Activated CD4-positive, alpha-beta T cell treated with anti-CD3 and anti-CD28 coated beads for 1 hour (primary cell): Measurements from ENCODE around the gene NFIA.
"Not testable (repeated sequence)": the region's sequence is repeated elsewhere in the genome, so short reads cannot be mapped to it uniquely, and the experiment has no call there.

ENCODE experiments used
- DNase-seq: peaks from one replicate; pipeline ENCODE4 v3.0.0-alpha.2; 2020

NFIA gene

GRCh38 chr1:61447968-61448430, 365.6 kb downstream of the NFIA start:
- no peak for DNase-seq

GRCh38 chr1:61448914-61449313, 366.6 kb downstream of the NFIA start:
- no peak for DNase-seq

- no peak for DNase-seq
These were observed 367.0 kb downstream of the NFIA start for GRCh38 chr1:61449410-61449809.

- no peak for DNase-seq
These were observed 368.1 kb downstream of the NFIA start for GRCh38 chr1:61450454-61450853.

- DNase-seq, result no peak
These were observed 368.7 kb downstream of the NFIA start for GRCh38 chr1:61450872-61451571.

- DNase-seq, result no peak
These were observed 369.2 kb downstream of the NFIA start for GRCh38 chr1:61451572-61451968.

GRCh38 chr1:61452176-61453035, 370.0 kb downstream of the NFIA start:
- DNase-seq, result no peak

- DNase-seq, result peak; percentile 41
These were observed 371.0 kb downstream of the NFIA start for GRCh38 chr1:61453111-61453961.

GRCh38 chr1:61455400-61455799, 373.0 kb downstream of the NFIA start:
- no peak for DNase-seq

GRCh38 chr1:61457526-61458040, 375.2 kb downstream of the NFIA start:
- DNase-seq, result no peak

GRCh38 chr1:61459345-61459744, 377.0 kb downstream of the NFIA start:
- no peak for DNase-seq

GRCh38 chr1:61460191-61460590, 377.8 kb downstream of the NFIA start:
- DNase-seq, result no peak

- no peak for DNase-seq
These were observed 379.3 kb downstream of the NFIA start for GRCh38 chr1:61461406-61462384.

- DNase-seq, result no peak
These were observed 380.3 kb downstream of the NFIA start for GRCh38 chr1:61462628-61463027.

- DNase-seq, result no peak
These were observed 380.9 kb downstream of the NFIA start for GRCh38 chr1:61463220-61463619.

- not testable (repeated sequence) for DNase-seq
These were observed 385.5 kb downstream of the NFIA start for GRCh38 chr1:61467836-61468235.

- DNase-seq, result no peak
These were observed 387.0 kb downstream of the NFIA start for GRCh38 chr1:61469365-61469764.

- DNase-seq, result no peak
These were observed 390.5 kb downstream of the NFIA start for GRCh38 chr1:61472876-61473275.

- DNase-seq, result no peak
These were observed 392.0 kb downstream of the NFIA start for GRCh38 chr1:61474269-61474817.

- no peak for DNase-seq
These were observed 392.6 kb downstream of the NFIA start for GRCh38 chr1:61474963-61475362.

GRCh38 chr1:61477301-61477700, 394.9 kb downstream of the NFIA start:
- DNase-seq, result no peak
